NCI-H82 (cell line): ENCODE data around the gene PTPRJ.
"Not testable (repeated sequence)": the region's sequence is repeated elsewhere in the genome, so short reads cannot be mapped to it uniquely, and the experiment has no call there.

Experiments
- DNase-seq: peaks from one replicate; lab custom pipeline; 2025; lab: John Stamatoyannopoulos, UW

The PTPRJ gene

DNA sequence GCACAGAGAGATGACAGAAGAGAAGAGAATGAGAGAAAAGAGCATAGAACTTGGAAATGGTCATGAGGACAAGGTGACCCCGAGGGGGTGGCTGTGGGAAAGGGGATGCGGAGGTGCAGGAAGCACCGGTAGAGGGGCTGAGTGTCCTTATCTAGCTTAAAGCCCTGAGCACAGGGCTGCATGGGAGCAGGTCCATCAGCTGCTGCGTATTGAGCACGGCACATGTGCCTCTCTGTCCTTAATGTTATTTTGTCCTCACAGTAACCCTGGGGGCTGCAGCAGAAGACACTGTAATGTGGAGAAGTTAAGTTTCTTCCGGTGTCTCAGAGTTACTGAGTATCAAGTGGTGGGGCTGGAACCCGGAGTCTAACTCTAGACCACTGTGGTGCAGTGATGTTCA lies 141.9 kb downstream of the PTPRJ start:
- DNase-seq = no peak

- no peak for DNase-seq
Measured at GRCh38 chr11:48122656-48123055, 142.3 kb downstream of the PTPRJ start.

GRCh38 chr11:48123254-48123875 lies 143.0 kb downstream of the PTPRJ start:
- DNase-seq = no peak

DNA sequence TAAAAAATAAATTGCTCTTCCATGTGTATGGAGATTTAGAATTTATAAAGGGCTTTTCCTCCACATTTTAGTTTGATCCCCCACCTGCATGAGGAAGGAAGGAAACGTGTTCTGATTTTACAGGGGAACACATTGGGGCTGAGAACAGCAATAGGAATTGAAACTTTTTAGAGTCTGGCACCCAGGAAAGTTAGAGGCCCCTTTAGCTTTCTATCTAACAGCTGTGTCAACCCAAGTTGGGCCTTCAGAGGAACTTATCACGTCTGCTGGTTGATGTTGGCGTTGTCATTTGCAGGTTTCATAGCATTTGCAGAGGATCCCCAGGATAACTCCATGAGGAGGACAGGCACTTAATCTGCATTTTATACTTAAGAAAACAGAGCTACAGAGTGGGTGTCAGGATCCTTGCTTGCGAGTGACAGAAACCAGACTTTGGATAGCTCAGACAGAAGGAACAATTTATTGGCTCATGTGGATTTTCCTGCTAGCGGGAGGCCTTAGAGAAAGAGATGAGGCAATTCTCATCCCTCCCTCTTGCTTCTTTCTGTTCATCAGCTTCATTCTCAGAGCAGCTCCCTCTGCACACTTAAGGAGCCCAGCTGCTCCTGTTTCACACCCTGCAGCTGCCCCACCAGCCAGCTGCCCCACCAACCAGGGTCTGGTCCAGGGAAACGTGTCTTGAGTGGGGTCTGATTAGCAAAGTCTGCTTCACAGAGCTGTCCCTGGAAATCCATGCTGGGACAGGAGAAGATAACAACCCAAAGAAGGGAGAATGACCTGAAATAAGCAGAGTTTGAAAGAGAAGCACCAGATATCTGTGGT lies 143.8 kb downstream of the PTPRJ start:
- DNase-seq = no peak

GRCh38 chr11:48124880-48125279 lies 144.5 kb downstream of the PTPRJ start:
- DNase-seq = no peak

DNA sequence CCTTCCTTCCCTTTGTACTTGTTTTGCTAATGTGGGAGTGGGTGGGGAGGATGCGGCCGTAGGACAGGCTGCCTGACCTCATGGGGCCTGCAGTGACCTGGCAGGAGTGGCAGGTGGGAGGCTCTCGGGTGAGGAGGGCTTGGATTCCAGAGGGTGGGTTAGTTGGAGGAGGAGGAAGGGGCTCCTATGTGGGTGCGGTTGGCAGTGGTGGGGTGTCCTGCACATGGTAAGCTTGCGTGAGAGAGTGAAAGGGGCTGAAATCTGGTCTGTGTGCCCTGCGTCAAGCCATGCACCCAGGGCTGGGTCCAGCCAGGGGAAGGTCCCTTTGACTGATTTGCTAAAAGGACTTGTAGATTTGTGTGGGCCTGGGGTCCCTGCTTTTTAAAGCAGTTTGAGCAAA lies 145.5 kb downstream of the PTPRJ start:
- no peak for DNase-seq

DNA sequence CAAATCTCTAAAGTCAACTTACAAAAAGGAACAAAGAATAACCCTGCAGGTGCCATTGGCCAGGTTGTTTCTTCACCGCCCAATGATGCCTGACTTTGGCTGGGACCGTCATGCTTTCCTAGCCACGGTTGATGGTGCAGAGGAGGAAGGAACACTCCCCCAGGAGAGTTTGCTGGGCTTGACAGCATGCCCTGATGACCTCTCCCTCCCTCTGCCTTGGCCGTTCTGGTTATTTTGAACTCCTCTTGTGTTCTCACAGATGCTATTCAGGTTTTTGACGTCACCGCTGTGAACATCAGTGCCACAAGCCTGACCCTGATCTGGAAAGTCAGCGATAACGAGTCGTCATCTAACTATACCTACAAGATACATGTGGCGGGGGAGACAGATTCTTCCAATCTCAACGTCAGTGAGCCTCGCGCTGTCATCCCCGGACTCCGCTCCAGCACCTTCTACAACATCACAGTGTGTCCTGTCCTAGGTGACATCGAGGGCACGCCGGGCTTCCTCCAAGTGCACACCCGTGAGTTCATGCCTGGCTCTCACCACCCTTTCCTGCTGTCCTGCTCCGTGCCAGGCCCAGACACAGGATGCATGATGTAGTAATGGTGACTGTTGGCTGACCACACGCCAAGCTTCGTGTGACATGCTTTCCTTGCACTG lies 147.3 kb downstream of the PTPRJ start:
- DNase-seq = no peak

DNA sequence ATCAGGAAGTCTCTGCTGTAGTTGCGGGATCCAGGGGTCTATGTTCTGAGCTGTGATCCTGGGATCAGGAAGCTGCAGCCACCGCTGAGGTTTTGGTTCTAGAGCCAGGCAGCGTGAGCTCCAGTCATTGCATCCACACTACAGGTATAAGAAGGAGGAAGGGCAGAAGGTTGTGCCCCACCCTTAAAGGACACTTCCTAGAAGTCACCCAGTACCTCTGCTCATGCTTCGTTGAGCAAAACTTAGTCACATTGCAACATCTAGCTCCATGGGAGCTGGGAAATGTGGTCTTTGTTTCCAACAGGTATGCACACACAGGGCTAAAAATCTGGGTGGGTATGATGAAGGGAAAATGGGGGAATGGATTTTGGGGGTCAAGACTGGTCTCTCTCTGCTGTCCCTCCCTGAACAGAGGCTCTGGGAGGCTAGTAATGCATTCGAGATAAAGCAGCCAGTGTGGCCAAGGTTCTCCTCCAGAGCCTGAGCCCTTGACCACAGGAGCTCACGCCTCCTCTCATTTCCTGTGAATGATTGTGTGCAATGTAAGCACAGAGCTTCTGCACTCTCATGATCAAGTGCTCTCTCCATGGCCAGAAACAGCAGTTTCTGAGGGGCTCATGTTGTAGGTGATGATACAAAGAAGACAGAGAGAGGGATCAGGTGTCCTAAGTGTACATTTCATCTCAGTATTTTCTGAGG lies 149.5 kb downstream of the PTPRJ start:
- DNase-seq = no peak

DNA sequence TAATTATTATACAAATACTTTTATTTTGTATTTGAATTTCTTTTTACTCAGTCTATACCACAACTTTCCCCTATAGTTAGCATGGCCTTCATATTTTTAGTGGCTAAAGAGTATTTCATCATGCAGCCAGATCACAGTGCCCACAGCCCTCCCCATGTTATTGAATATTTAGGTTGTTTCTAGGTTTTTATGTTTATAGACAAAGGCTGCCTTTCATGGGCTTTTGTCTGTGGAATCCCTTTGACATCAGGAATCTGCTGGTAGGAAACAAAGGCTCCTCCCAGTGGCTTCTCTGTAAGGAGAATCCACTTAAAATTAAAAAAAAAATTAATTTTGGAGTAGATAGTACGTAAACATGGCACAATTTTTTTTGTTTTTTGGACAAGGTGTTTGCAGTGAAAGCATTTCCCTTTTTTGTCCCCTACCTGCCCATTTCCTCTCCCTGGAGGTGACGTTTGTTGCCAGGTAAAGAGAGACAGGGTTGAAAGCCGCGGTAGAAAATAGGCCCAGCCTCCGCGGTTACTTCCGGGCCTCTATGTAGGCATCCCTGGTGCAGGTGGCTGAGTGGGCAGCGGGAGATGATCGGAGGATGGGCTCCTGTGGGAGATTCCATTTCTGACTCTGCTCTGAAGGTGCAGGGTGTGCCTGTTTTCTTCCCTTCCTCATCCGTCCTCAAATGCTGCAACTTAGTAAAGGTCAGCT lies 154.0 kb downstream of the PTPRJ start:
- no peak for DNase-seq

GRCh38 chr11:48138222-48138621 lies 157.9 kb downstream of the PTPRJ start:
- no peak for DNase-seq

DNA sequence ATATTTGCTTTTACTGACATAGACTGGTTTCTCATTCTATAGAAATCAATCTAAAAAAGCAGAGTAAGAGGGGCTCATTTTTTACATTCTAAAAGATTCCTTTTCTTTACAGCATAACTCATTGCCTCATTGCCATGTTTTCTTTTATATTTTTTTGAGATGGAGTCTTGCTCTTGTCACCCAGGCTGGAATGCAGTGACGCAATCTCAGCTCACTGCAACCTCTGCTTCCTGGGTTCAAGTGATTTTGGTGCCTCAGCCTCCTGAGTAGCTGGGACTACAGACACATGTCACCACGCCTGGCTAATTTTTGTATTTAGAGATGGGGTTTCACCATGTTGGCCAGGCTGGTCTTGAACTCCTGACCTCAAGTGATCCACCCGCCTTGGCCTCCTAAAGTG lies 159.5 kb downstream of the PTPRJ start:
- not testable (repeated sequence) for DNase-seq

DNA sequence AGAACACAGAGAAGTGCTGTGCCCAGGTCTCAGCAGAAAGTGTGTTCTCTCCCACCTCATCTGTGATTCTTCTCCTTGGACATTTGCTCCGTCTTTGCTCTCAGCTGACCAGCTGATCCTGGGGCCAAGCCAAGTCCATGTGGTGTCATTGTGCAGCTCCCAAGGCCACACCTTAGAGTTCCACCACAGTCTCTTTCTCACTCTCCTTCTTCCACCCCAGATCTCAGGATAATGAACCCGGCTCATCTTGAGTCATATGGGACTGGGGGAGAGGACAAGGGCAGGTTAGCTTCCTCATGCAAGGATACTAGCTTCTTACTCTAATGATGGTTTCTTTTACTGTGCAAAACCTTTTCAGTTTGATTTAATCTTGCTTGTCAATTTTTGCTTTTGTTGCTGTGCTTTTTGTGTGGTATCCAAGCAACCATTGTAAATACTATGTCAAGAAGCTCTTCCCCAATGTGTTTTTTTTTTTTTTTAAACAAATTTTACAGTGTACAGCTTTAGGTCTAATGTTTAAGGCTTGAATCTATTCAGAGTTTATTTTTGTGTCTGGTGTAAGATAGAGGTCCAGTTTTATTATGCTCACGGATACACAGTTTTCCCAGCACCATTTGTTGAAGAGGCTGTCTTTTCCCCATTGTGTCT lies 161.2 kb downstream of the PTPRJ start:
- no peak for DNase-seq

GRCh38 chr11:48142889-48143288 lies 162.5 kb downstream of the PTPRJ start:
- no peak for DNase-seq

DNA sequence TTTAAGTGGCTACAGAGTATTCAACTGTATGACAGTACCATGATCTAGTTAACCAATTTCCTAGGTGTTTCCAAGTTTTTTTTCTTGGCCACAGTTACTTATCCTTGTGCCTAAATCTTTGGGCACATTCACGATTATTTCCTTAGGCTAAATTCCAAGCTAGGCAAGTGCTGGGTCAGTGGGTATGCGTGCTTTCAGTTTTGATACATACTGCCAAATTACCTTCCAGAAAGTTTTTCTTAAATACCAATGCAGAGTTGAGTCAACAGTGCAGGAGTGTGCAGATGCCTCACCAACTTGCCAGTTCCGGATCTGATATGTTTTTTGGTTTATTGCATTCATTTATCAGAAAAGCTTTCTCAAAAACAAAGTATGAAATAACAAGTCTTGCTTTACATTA lies 168.4 kb downstream of the PTPRJ start:
- no peak for DNase-seq

DNA sequence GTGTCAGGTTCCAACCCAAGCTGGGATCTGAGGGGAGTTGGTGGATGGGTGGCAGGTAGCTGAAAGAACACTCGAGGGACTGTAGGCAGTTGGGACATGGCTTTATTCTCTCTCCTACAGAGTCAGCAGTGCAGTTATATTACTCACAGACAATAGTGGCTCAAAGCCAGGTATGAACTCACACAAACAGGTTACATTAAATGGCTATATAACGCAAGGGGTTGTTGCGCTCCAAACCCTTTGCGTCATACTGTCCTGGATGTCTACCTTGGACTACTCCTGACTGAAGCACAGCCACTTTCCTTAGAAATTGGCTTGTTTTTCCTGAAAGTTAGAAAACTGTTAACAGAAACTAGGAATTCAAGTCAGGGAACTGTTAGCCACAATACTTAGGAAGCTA lies 169.9 kb downstream of the PTPRJ start:
- no peak for DNase-seq

DNA sequence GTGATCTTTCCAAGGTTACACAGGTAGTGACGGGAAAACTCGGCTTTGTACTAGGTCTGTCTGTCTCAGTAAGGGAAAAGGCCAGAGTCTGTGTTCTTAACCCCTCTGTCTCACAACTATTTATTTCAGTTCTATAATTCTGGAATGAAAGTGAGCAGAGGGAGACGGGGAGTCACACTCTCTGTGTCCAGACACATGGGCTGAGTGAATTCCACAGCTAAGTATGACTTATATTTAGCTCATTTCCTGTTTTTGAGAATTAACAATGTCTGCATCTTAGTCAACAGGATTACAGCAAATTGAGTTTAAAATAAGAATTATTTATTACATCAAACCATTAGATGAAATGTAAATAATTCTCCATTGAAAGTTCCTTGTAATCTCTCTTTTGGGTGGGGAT lies 173.8 kb downstream of the PTPRJ start:
- DNase-seq = no peak

DNA sequence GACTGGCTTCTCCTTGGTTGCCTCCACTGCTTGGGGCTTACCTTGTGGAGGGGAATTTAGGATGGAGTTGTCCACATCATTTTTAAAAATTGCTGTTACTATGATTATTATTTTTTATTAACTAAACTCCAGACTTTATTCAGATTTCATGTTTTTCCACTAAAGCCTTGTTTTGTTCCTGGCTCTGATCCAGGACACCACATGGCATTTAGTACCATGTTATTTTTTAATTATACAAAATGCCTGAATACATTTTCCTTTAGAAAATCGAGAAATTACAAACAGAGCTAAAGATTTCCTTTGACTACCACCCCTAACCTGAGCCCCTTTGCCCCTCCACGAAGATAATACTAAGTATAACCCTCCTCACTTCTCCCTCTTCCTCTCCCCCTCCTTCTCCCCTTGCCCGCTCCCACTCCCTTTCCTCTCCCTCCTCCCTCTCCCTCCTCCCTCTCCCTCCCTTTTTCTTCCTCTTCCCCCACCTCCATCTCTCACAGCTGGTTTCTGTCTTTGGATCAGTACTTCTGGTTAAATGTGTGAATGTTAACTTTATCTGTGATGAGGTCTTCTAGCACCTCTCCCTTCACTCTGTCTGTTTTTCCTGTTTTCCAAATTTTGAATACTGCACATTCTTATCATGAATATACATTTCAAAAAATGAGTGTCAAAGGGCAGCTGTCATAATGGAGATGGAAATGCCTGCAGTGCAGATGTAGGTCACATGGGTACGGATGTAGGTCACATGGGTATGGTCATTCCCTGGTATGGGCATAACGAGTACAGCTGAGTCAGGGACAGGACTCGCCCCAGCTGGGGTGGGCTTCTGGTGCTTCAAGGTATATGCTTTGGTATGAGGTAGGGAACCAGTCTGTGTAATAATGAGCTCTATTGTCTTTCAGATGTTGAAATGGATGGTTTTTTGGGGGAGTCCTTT lies 181.9 kb downstream of the PTPRJ start:
- no peak for DNase-seq

DNA sequence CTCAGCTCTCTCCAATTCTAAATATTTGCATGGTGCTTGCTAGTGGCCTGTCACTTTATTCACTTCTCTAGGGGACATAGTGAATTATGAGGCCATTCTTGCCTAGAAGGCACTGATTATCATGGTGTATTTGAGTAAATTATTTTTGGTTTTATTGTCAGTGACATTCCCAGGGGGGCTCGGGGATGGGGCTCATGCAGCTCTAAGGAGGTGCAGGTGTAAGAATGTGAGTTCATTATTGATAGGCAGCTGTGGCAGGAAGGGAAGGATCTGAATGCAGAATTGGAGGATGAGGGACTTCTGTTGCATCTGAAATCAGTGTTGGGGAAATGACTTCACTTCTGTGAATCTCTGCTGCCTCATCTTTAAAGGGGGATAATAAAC lies 182.5 kb downstream of the PTPRJ start:
- no peak for DNase-seq

GRCh38 chr11:48163360-48164100 lies 183.2 kb downstream of the PTPRJ start:
- no peak for DNase-seq

GRCh38 chr11:48164836-48165235 lies 184.5 kb downstream of the PTPRJ start:
- no peak for DNase-seq
